Stimulated activated naive B cell treated with anti-CD40 and anti-IgM and Interleukin-4, amounts not matched to agents 10 μg/mL and 1 μg/mL and 100 μg/mL, for 72 hours (primary cell): ENCODE data around the gene PCDHGA11.
"Not testable (repeated sequence)": the region's sequence is repeated elsewhere in the genome, so short reads cannot be mapped to it uniquely, and the experiment has no call there.

Experiments
- ATAC-seq, 2 donors: fragments of 150-1000 bp; cut with Tn5 transposase; replicated peaks; 2 replicates each; pipeline ENCODE4 v1.10.0; 2021; ENCODE audit warnings: moderate library complexity in 1 of 2
- DNase-seq: peaks from one replicate; pipeline ENCODE4 v3.0.0; 2021
- H3K27ac Mint-ChIP-seq: one replicate; pipeline ENCODE4 v1.8.0; 2022; ENCODE audit warnings: mild to moderate bottlenecking, mixed read lengths
- H3K27me3 Mint-ChIP-seq, 2 donors: one replicate each; pipeline ENCODE4 v1.8.0; 2022; ENCODE audit warnings: mixed read lengths in 2 of 2
- H3K36me3 Mint-ChIP-seq, 2 donors: one replicate each; pipeline ENCODE4 v1.8.0; 2022; ENCODE audit warnings: mixed read lengths in 2 of 2, mild to moderate bottlenecking in 1 of 2
- H3K4me1 Mint-ChIP-seq, 2 donors: one replicate each; pipeline ENCODE4 v1.8.0; 2022; ENCODE audit warnings: mixed read lengths in 2 of 2, mild to moderate bottlenecking in 1 of 2
- H3K4me3 Mint-ChIP-seq, 2 donors: one replicate each; pipeline ENCODE4 v1.8.0; 2022; ENCODE audit warnings: mild to moderate bottlenecking in 2 of 2, mixed read lengths in 2 of 2, moderate library complexity in 1 of 2
- H3K9me3 Mint-ChIP-seq, 2 donors: one replicate each; pipeline ENCODE4 v1.8.0; 2022; ENCODE audit warnings: mixed read lengths in 2 of 2, mild to moderate bottlenecking in 1 of 2

The PCDHGA11 gene

DNA sequence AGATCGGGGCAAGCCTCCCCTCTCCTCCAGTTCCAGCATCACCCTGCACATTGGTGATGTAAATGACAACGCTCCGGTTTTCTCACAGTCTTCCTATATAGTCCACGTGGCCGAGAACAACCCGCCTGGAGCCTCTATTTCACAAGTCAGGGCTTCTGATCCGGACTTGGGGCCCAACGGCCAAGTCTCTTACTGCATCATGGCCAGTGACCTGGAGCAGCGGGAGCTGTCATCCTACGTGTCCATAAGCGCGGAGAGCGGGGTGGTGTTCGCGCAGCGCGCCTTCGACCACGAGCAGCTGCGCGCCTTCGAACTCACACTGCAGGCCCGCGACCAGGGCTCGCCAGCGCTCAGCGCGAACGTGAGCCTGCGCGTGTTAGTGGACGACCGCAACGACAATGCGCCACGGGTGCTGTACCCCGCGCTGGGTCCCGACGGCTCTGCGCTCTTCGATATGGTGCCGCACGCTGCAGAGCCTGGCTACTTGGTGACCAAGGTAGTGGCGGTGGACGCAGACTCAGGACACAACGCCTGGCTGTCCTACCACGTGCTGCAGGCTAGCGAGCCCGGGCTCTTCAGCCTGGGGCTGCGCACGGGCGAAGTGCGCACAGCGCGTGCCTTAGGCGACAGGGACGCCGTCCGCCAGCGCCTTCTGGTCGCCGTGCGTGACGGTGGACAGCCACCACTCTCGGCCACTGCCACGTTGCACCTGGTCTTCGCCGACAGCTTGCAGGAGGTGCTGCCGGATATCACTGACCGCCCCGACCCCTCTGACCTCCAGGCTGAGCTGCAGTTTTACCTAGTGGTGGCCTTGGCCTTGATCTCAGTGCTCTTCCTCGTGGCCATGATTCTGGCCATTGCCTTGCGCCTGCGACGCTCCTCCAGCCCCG is 31.5 kb upstream of the PCDHGA11 start:
- no peak for ATAC-seq
- H3K9me3 Mint-ChIP-seq, result peaks cover 23 to 25% of the 10 kb centered on the region in 2 donors
- peaks cover 0 to 5% of the 10 kb centered on the region in 2 donors for H3K4me1 Mint-ChIP-seq
- DNase-seq, result no peak
- peaks cover 13 to 17% of the 10 kb centered on the region in 2 donors for H3K36me3 Mint-ChIP-seq
- peak overlapping the region; percentile 52 for H3K27ac Mint-ChIP-seq
- H3K27me3 Mint-ChIP-seq, result peaks cover 67 to 83% of the 10 kb centered on the region in 2 donors
- no peak overlapping the region for H3K4me3 Mint-ChIP-seq

DNA sequence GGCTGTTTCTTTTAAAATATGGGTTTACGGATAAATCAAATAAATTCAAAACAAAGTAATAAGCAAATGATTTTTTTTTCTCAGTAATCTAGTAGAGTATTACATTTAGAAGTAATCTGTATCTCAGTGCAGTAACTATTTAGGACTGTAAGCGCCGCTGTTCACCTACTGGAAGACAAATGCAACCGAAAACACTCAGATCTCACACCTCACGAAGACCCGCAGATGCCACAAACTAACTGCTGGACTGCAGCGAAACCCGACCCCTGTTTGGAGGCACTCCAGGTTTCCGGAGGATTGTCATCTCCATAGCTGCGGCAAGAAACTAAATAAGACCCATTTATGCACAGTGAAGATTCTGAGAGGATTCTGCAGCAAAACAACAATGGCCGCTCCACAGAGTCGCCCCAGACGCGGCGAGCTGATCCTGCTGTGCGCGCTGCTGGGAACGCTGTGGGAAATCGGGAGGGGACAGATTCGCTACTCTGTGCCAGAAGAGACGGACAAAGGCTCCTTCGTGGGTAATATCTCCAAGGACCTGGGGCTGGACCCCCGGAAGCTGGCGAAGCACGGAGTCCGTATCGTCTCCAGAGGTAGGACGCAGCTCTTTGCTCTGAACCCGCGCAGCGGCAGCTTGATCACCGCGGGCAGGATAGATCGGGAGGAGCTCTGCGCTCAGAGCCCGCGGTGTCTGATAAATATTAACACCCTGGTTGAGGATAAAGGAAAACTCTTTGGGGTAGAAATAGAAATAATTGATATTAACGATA is 28.2 kb upstream of the PCDHGA11 start, which contains the start of gene PCDHGA8:
PCDHGA8 (plus strand) TSS at position 205 of the 770 bp plus-strand sequence; CDS start at position 386, 181 bp downstream.
- peaks cover 20 to 22% of the 10 kb centered on the region in 2 donors for H3K9me3 Mint-ChIP-seq
- peaks cover 0 to 5% of the 10 kb centered on the region in 2 donors for H3K4me1 Mint-ChIP-seq
- peaks cover 62 to 75% of the 10 kb centered on the region in 2 donors for H3K27me3 Mint-ChIP-seq
- H3K36me3 Mint-ChIP-seq, result peaks cover 16 to 20% of the 10 kb centered on the region in 2 donors
- ATAC-seq, result no peak
- DNase-seq, result no peak
- peak within 1 kb of the TSS; percentile 73 for H3K27ac Mint-ChIP-seq
- H3K4me3 Mint-ChIP-seq, result peak within 1 kb of the TSS; percentile 2 to 47

DNA sequence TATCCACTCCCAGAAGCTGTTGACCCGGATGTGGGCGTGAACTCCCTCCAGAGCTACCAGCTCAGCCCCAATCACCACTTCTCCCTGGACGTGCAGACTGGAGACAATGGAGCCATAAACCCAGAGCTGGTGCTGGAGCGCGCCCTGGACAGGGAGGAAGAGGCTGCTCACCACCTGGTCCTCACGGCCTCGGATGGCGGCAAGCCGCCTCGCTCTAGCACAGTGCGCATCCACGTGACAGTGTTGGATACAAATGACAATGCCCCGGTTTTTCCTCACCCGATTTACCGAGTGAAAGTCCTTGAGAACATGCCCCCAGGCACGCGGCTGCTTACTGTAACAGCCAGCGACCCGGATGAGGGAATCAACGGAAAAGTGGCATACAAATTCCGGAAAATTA is 27.6 kb upstream of the PCDHGA11 start:
- Mint-ChIP-seq H3K9me3 (peaks cover 20 to 22% of the 10 kb centered on the region in 2 donors), H3K27ac (no peak overlapping the region), H3K4me1 (peaks cover 0 to 5% of the 10 kb centered on the region in 2 donors), H3K4me3 (no peak overlapping the region), H3K27me3 (peaks cover 60 to 73% of the 10 kb centered on the region in 2 donors), H3K36me3 (peaks cover 16 to 20% of the 10 kb centered on the region in 2 donors)
- no peak for DNase-seq
- no peak for ATAC-seq

DNA sequence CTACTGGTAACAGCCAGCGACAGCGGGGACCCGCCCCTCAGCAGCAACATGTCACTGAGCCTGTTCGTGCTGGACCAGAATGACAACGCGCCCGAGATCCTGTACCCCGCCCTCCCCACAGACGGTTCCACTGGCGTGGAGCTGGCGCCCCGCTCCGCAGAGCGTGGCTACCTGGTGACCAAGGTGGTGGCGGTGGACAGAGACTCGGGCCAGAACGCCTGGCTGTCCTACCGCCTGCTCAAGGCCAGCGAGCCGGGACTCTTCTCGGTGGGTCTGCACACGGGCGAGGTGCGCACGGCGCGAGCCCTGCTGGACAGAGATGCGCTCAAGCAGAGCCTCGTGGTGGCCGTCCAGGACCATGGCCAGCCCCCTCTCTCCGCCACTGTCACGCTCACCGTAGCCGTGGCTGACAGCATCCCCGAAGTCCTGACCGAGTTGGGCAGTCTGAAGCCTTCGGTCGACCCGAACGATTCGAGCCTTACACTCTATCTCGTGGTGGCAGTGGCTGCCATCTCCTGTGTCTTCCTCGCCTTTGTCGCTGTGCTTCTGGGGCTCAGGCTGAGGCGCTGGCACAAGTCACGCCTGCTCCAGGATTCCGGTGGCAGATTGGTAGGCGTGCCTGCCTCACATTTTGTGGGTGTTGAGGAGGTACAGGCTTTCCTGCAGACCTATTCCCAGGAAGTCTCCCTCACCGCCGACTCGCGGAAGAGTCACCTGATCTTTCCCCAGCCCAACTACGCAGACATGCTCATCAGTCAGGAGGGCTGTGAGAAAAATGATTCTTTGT is 26.3 kb upstream of the PCDHGA11 start:
- H3K27me3 Mint-ChIP-seq, result peaks cover 59 to 72% of the 10 kb centered on the region in 2 donors
- not testable (repeated sequence) for ATAC-seq, H3K4me3 Mint-ChIP-seq, DNase-seq, H3K4me1 Mint-ChIP-seq, H3K27ac Mint-ChIP-seq
- peaks cover 20 to 23% of the 10 kb centered on the region in 2 donors for H3K9me3 Mint-ChIP-seq
- H3K36me3 Mint-ChIP-seq, result peaks cover 16 to 17% of the 10 kb centered on the region in 2 donors

DNA sequence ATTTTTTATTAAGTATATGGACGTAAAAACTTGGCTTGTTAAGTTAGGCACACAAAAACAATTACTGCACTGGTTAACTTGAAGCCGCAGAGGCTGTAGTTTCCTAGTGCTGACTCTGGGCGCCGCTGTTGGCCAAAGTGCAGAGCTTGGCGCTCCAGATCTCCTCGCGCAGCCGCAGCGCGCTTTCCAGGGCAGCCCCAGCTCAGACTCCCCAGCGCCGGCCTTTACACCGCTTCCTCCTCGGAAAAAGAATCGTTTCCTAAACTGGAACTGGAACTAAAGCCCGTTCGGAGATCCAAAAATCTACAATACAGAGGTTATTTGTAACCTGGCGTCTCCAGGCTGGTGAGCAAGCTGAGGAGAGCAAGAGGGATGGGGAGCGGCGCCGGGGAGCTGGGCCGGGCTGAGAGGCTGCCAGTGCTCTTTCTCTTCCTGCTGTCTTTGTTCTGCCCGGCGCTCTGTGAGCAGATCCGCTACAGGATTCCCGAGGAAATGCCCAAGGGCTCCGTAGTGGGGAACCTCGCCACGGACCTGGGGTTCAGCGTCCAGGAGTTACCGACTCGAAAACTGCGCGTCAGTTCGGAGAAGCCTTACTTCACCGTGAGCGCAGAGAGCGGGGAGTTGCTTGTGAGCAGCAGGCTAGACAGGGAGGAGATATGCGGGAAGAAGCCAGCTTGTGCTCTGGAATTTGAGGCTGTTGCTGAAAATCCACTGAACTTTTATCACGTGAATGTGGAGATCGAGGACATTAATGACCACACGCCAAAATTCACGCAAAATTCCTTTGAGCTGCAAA is 22.9 kb upstream of the PCDHGA11 start, which contains the start of gene PCDHGB5:
PCDHGB5 (plus strand) TSS at position 192 of the 796 bp plus-strand sequence; CDS start at position 373, 181 bp downstream.
- ATAC-seq, result peak; percentile 60 to 75
- peaks cover 61 to 73% of the 10 kb centered on the region in 2 donors for H3K27me3 Mint-ChIP-seq
- H3K9me3 Mint-ChIP-seq, result peaks cover 15 to 17% of the 10 kb centered on the region in 2 donors
- peak within 1 kb of the TSS; percentile 65 to 67 for H3K4me3 Mint-ChIP-seq
- H3K27ac Mint-ChIP-seq, result peak within 1 kb of the TSS; percentile 42
- DNase-seq, H3K4me1 Mint-ChIP-seq: not testable (repeated sequence)
- H3K36me3 Mint-ChIP-seq, result peaks cover 15 to 17% of the 10 kb centered on the region in 2 donors

DNA sequence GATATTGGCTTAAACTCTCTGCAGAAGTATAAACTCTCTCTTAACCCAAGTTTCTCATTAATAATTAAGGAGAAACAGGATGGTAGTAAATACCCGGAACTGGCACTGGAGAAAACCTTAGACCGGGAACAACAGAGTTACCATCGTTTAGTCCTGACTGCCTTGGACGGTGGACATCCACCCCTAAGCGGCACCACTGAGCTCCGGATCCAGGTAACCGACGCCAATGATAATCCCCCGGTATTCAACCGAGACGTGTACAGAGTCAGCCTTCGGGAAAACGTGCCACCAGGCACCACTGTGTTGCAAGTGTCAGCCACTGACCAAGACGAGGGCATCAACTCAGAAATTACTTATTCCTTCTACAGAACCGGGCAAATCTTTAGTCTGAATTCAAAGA is 22.2 kb upstream of the PCDHGA11 start:
- peak overlapping the region in 1 of 2 donors; percentile 6 for H3K4me3 Mint-ChIP-seq
- H3K4me1 Mint-ChIP-seq, result peaks cover 4 to 6% of the 10 kb centered on the region in 2 donors
- H3K27ac Mint-ChIP-seq, result no peak overlapping the region
- H3K9me3 Mint-ChIP-seq, result peaks cover 14 to 17% of the 10 kb centered on the region in 2 donors
- H3K36me3 Mint-ChIP-seq, result peaks cover 17 to 19% of the 10 kb centered on the region in 2 donors
- no peak for DNase-seq
- no peak for ATAC-seq
- H3K27me3 Mint-ChIP-seq, result peaks cover 63 to 74% of the 10 kb centered on the region in 2 donors

DNA sequence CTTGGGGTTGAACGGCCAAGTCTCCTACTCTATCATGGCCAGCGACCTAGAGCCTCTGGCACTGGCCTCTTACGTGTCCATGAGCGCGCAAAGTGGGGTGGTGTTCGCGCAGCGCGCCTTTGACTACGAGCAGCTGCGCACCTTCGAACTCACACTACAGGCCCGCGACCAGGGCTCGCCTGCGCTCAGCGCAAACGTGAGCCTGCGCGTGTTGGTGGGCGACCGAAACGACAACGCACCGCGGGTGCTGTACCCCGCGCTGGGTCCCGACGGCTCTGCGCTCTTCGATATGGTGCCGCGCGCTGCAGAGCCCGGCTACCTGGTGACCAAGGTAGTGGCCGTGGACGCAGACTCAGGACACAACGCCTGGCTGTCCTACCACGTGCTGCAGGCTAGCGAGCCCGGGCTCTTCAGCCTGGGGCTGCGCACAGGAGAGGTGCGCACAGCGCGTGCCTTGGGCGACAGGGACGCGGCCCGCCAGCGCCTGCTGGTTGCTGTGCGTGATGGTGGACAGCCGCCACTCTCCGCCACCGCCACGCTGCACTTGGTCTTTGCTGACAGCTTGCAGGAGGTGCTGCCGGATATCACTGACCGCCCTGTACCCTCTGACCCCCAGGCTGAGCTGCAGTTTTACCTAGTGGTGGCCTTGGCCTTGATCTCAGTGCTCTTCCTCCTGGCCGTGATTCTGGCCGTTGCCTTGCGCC is 21.1 kb upstream of the PCDHGA11 start:
- H3K27ac Mint-ChIP-seq, result peak overlapping the region; percentile 76
- peaks cover 9 to 12% of the 10 kb centered on the region in 2 donors for H3K9me3 Mint-ChIP-seq

DNA sequence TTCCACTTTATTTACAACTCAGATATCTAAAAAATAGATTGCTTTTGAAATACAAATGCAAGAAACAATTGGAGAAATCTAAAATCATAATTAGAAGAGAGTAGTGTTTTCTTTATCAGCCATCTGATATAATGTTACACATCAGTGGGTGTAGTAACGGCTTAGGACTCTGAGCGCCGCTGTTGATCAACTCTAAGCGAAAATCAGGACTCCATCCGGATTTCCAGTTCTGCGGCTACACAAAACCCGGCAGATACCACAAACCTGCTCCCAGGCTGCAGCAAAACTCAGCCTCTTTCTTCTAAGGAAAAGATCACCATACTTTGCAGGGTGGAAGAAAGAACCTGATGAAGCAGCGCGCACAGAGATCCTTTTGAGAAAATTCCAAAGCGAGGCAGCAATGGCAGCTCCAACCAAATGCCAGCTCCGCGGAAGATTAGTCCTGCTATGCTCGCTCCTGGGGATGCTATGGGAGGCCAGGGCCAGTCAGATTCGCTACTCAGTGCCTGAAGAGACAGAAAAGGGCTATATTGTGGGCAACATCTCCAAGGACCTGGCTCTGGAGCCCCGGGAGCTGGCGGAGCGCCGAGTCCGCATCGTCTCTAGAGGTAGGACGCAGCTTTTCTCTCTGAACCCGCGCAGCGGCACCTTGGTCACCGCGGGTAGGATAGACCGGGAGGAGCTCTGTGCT is 18.2 kb upstream of the PCDHGA11 start, which contains the start of gene PCDHGA9:
PCDHGA9 (plus strand) TSS at position 226 of the 691 bp plus-strand sequence; CDS start at position 401, 175 bp downstream.
- peak within 1 kb of the TSS; percentile 42 for H3K27ac Mint-ChIP-seq
- H3K27me3 Mint-ChIP-seq, result peaks cover 67 to 79% of the 10 kb centered on the region in 2 donors
- no peak for DNase-seq
- ATAC-seq, result no peak
- peak within 1 kb of the TSS; percentile 60 to 71 for H3K4me3 Mint-ChIP-seq
- peaks cover 4 to 6% of the 10 kb centered on the region in 2 donors for H3K4me1 Mint-ChIP-seq
- H3K9me3 Mint-ChIP-seq, result peaks cover 9 to 13% of the 10 kb centered on the region in 2 donors
- H3K36me3 Mint-ChIP-seq, result peaks cover 12 to 14% of the 10 kb centered on the region in 2 donors

More for the DNA sequence above, 21.1 kb upstream of the PCDHGA11 start:
- ATAC-seq, result no peak
- Mint-ChIP-seq H3K27me3 (peaks cover 65 to 76% of the 10 kb centered on the region in 2 donors), H3K4me1 (peaks cover 4 to 6% of the 10 kb centered on the region in 2 donors), H3K36me3 (peaks cover 15 to 17% of the 10 kb centered on the region in 2 donors), H3K4me3 (peak overlapping the region; percentile 22 to 66)
- no peak for DNase-seq

DNA sequence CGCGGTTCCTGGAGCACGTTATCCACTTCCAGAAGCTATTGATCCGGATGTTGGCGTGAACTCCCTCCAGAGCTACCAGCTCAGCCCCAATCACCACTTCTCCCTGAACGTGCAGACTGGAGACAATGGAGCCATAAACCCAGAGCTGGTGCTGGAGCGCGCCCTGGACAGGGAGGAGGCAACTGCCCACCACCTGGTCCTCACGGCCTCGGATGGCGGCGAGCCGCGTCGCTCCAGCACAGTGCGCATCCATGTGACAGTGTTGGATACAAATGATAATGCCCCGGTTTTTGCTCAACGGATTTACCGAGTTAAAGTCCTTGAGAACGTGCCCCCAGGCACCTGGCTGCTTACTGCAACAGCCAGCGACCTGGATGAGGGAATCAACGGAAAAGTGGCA is 17.5 kb upstream of the PCDHGA11 start:
- peaks cover 14 to 17% of the 10 kb centered on the region in 2 donors for H3K36me3 Mint-ChIP-seq
- H3K9me3 Mint-ChIP-seq, result peaks cover 12 to 15% of the 10 kb centered on the region in 2 donors
- no peak overlapping the region for H3K4me3 Mint-ChIP-seq
- peaks cover 5 to 6% of the 10 kb centered on the region in 2 donors for H3K4me1 Mint-ChIP-seq
- DNase-seq (no peak), ATAC-seq (no peak)
- no peak overlapping the region for H3K27ac Mint-ChIP-seq
- H3K27me3 Mint-ChIP-seq, result peaks cover 74 to 85% of the 10 kb centered on the region in 2 donors

DNA sequence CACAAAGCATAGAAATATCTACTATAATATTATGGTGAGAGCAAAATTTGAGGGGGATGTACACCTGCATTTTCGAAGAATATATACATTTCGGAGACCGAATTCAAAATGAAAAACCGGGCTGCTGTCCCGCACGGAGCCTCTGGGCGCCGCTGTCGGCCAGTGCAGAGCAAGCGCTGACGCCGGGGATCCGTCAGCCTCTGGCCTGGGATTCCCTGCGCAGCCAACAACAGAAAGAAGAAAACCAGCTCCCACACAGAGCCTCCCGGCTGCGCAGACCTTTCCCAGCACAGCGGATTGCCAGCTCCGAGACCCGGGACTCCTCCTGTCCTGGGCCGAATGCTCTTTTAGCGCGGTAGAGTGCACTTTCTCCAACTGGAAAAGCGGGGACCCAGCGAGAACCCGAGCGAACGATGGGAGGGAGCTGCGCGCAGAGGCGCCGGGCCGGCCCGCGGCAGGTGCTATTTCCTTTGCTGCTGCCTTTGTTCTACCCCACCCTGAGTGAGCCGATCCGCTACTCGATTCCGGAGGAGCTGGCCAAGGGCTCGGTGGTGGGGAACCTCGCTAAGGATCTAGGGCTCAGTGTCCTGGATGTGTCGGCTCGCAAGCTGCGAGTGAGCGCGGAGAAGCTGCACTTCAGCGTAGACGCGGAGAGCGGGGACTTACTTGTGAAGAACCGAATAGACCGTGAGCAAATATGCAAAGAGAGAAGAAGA is 12.9 kb upstream of the PCDHGA11 start, which contains the start of gene PCDHGB6:
PCDHGB6 (plus strand) TSS at position 232 of the 716 bp plus-strand sequence; CDS start at position 414, 182 bp downstream.
- Mint-ChIP-seq H3K36me3 (peaks cover 12 to 16% of the 10 kb centered on the region in 2 donors), H3K9me3 (peaks cover 12 to 17% of the 10 kb centered on the region in 2 donors), H3K27me3 (peaks cover 72% of the 10 kb centered on the region in 2 donors), H3K27ac (peak within 1 kb of the TSS; percentile 81), H3K4me3 (peak within 1 kb of the TSS; percentile 70 to 77)
- H3K4me1 Mint-ChIP-seq, DNase-seq: not testable (repeated sequence)
- peak in 1 of 2 donors; percentile 57 for ATAC-seq
